ENCODE measurements around the gene ANO10. TPM values are rescaled to one million over a fixed set of nuclear protein-coding genes. Genes with fewer than 3 reads are reported as not detected.

Gene ANO10
- total and polyA plus RNA-seq, 2 of the 8 experiments (the other 6 are each of a cell fraction or from before 2014, with no cell fraction given) = 38.0 to 53.2 TPM

DNA sequence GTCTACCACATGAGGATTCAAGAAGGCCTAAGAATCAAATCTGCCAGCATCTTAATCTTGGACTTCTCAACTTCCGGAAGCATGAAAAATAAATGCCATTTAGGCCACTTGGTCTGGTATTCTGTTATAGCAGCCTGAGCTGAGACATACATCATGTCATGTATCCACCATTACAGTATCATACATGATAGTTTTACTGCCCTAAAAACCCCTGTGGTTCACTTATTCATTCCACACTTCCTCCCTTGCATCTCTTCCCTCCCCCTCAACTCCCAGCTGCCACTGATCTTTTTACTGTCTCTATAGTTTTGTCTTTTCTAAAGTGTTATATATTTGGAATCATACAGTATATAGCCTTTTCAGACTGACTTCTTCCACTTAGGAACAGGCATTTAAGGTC is 173.7 kb downstream of the ANO10 start:
- DNase-seq (ENCODE audit: low read depth in 1 of 2, low spot score in 2 of 2) (no peak), FAIRE-seq (no peak)
- Histone ChIP-seq H4K20me1 (replicated peaks in 1 of 2; ENCODE audit: control insufficient read depth in 1 of 2, insufficient read depth in 2 of 2, low read length in 2 of 2) (no peaks in the 10 kb centered on the region), H2BK120ac (replicated peaks; ENCODE audit: low read depth, low read length) (no peak overlapping the region), H3K27me3 (replicated peaks in 1 of 4; ENCODE audit: control insufficient read depth in 3 of 4, extremely low read depth in 1 of 4, insufficient read depth in 3 of 4, low read length in 3 of 4) (no peaks in the 10 kb centered on the region), H4K91ac (replicated peaks; ENCODE audit: insufficient read length, low read length) (no peak overlapping the region), H2AFZ (ENCODE audit: low read length) (no peak overlapping the region), H4K8ac (ENCODE audit: extremely low read depth, insufficient read depth, low read length) (no peak overlapping the region), H3K79me2 (ENCODE audit: control insufficient read depth in 1 of 2, insufficient read depth in 2 of 2, low read length in 2 of 2) (no peaks in the 10 kb centered on the region), H3K4ac (replicated peaks; ENCODE audit: insufficient read length, low read depth, low read length) (no peak overlapping the region), H3K27ac (ENCODE audit: low read depth, low read length) (no peak overlapping the region), H2BK15ac (ENCODE audit: low read length) (no peak overlapping the region), H2BK12ac (ENCODE audit: low read depth, low read length) (no peak overlapping the region), H3K79me1 (ENCODE audit: low read depth, low read length) (no peaks in the 10 kb centered on the region), H3K56ac (replicated peaks; ENCODE audit: insufficient read length, low read depth, low read length) (no peak overlapping the region), H2BK20ac (ENCODE audit: low read length) (no peak overlapping the region), H3K23me2 (ENCODE audit: low read depth, low read length) (no peaks in the 10 kb centered on the region), H3K18ac (ENCODE audit: extremely low read depth, low read length) (no peak overlapping the region), H2AK5ac (ENCODE audit: low read depth, low read length) (no peak overlapping the region), H3K4me3 (ENCODE audit: extremely low read depth in 1 of 4, insufficient read depth in 2 of 4, low read depth in 3 of 4, low read length in 4 of 4) (no peak overlapping the region), H3K4me2 (ENCODE audit: insufficient read depth in 1 of 2, low read depth in 2 of 2, low read length in 2 of 2) (no peak overlapping the region), H3K9ac (replicated peaks in 1 of 4; ENCODE audit: extremely low read depth in 1 of 4, low read depth in 3 of 4, low read length in 3 of 4) (no peak overlapping the region), H3K14ac (ENCODE audit: insufficient read length) (no peak overlapping the region), H2BK5ac (ENCODE audit: low read depth, low read length) (no peak overlapping the region), H3K4me1 (replicated peaks in 1 of 4; ENCODE audit: control insufficient read depth in 3 of 4, insufficient read depth in 4 of 4, low read length in 3 of 4) (no peaks in the 10 kb centered on the region; a peak in 1 of 7 replicates), H3K36me3 (ENCODE audit: control insufficient read depth in 2 of 4, insufficient read depth in 4 of 4, low read length in 3 of 4) (no peaks in the 10 kb centered on the region), H3K9me3 (ENCODE audit: insufficient read depth in 2 of 2, low read depth in 1 of 2, low read length in 1 of 2) (no peaks in the 10 kb centered on the region), H4K5ac (ENCODE audit: insufficient read length, low read depth, low read length) (no peak overlapping the region), H3K23ac (ENCODE audit: insufficient read length) (no peak overlapping the region)
- ChIA-PET CTCF (ENCODE audit: partially characterized antibody) (interaction anchor here (0.9 to 1.4 kb wide), 3 partner anchors 13 to 102 kb away, joined by 3 read pairs; no protein-coding TSS in a partner anchor), POLR2A (ENCODE audit: partially characterized antibody) (interaction anchor here (1.1 kb wide), 1 partner anchor 10 kb away, joined by 3 read pairs; no protein-coding TSS in a partner anchor)
- 87% methylated on average over 1 of the region's 1 CpG; no CpG with 5 or more reads in 1 of the 2 experiments for WGBS, 2 experiments (ENCODE audit: extremely low coverage in 1 of 2, insufficient coverage in 1 of 2, insufficient read length in 1 of 2, insufficient replicate concordance in 2 of 2, low coverage in 1 of 2, low lambda C conversion rate in 2 of 2, missing lambda C conversion rate in 1 of 2)
- TF ChIP-seq CHD1 (IDR thresholded peaks at IDR 0.05; ENCODE audit: low read depth, low read length) (no peak), BCL11A (IDR thresholded peaks at IDR 0.05; ENCODE audit: low read depth in 2 of 2, low read length in 2 of 2) (no peak), PHF8 (conservative IDR thresholded peaks at IDR 0.05; ENCODE audit: low read depth, low read length) (no peak), FOSL1 (IDR thresholded peaks at IDR 0.05; ENCODE audit: insufficient read depth, low read depth, low read length) (no peak), JUND (IDR thresholded peaks at IDR 0.05; ENCODE audit: low read length) (no peak), TAF1 (IDR thresholded peaks at IDR 0.05; ENCODE audit: low read depth, low read length) (no peak), KDM1A (IDR thresholded peaks at IDR 0.05; ENCODE audit: borderline replicate concordance, low read length) (no peak)
- TF ChIP-seq, protein P1, sequence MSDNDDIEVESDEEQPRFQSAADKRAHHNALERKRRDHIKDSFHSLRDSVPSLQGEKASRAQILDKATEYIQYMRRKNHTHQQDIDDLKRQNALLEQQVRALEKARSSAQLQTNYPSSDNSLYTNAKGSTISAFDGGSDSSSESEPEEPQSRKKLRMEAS (IDR thresholded peaks at IDR 0.05) = no peak
- TF ChIP-seq, protein P2, sequence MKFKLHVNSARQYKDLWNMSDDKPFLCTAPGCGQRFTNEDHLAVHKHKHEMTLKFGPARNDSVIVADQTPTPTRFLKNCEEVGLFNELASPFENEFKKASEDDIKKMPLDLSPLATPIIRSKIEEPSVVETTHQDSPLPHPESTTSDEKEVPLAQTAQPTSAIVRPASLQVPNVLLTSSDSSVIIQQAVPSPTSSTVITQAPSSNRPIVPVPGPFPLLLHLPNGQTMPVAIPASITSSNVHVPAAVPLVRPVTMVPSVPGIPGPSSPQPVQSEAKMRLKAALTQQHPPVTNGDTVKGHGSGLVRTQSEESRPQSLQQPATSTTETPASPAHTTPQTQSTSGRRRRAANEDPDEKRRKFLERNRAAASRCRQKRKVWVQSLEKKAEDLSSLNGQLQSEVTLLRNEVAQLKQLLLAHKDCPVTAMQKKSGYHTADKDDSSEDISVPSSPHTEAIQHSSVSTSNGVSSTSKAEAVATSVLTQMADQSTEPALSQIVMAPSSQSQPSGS (IDR thresholded peaks at IDR 0.05; ENCODE audit: low read length) = no peak

Measured in H1 (cell line).